ENCODE measurements around the gene TBCEL. TPM values are rescaled to one million over a fixed set of nuclear protein-coding genes. Genes with fewer than 3 reads are reported as not detected.

Gene TBCEL
- total RNA-seq, 6 donors from 2014 or later, result 30.4 to 52.7 (median 31.9) TPM

GRCh38 chr11:121055076-121055475 lies 31.2 kb downstream of the TBCEL start:
- Histone ChIP-seq H3K4me3 (no peak overlapping the region), H3K36me3 (peaks cover 12 to 53% (median 16%) of the 10 kb centered on the region in 4 donors), H3K4me1 (peaks cover 0 to 4% (median 0%) of the 10 kb centered on the region in 4 donors), H3K9me3 (no peaks in the 10 kb centered on the region), H3K27ac (no peak overlapping the region), H3K27me3 (no peaks in the 10 kb centered on the region)
- WGBS, 2 donors, result 89 to 96% methylated on average over 3 of the region's 3 CpGs
- TF ChIP-seq EP300 (IDR thresholded peaks at IDR 0.05), result no peak
- no peak for TF ChIP-seq POLR2A (IDR thresholded peaks at IDR 0.05)
- TF ChIP-seq POLR2AphosphoS5 (IDR thresholded peaks at IDR 0.05), result no peak
- TF ChIP-seq CTCF (IDR thresholded peaks at IDR 0.05), result no peak
- no peak for ATAC-seq (ENCODE audit: low FRiP score in 2 of 2)
- DNase-seq, result no peak

GRCh38 chr11:121057922-121058321 lies 34.0 kb downstream of the TBCEL start:
- TF ChIP-seq CTCF (IDR thresholded peaks at IDR 0.05), result no peak
- TF ChIP-seq POLR2AphosphoS5 (IDR thresholded peaks at IDR 0.05), result no peak
- TF ChIP-seq EP300 (IDR thresholded peaks at IDR 0.05), result no peak
- no peak for TF ChIP-seq POLR2A (IDR thresholded peaks at IDR 0.05)
- H3K36me3 ChIP-seq, result peaks cover 15 to 72% (median 21%) of the 10 kb centered on the region in 4 donors

GRCh38 chr11:121058941-121059340 lies 35.0 kb downstream of the TBCEL start:
- Histone ChIP-seq H3K9me3 (no peaks in the 10 kb centered on the region), H3K27ac (no peak overlapping the region), H3K36me3 (peaks cover 14 to 70% (median 21%) of the 10 kb centered on the region in 4 donors), H3K4me1 (peaks cover 0 to 4% (median 0%) of the 10 kb centered on the region in 4 donors), H3K4me3 (no peak overlapping the region), H3K27me3 (no peaks in the 10 kb centered on the region)
- no peak for DNase-seq
- whole genome bisulfite sequencing, 2 donors, result 87 to 89% methylated on average over 3 of the region's 3 CpGs
- ATAC-seq (ENCODE audit: low FRiP score in 2 of 2), result no peak
- no peak for TF ChIP-seq CTCF (IDR thresholded peaks at IDR 0.05)

More at GRCh38 chr11:121057922-121058321, 34.0 kb downstream of the TBCEL start:
- H3K9me3 ChIP-seq, result no peaks in the 10 kb centered on the region
- H3K4me1 ChIP-seq, result peaks cover 0 to 4% (median 0%) of the 10 kb centered on the region in 4 donors
- ATAC-seq (ENCODE audit: low FRiP score in 2 of 2), result no peak
- H3K27me3 ChIP-seq, result no peaks in the 10 kb centered on the region
- WGBS, 2 donors, result 71 to 79% methylated on average over 4 of the region's 4 CpGs
- DNase-seq, result no peak
- no peak overlapping the region for H3K27ac ChIP-seq
- H3K4me3 ChIP-seq, result no peak overlapping the region

- no peak overlapping the region for H3K27ac ChIP-seq
- no peak overlapping the region for H3K4me3 ChIP-seq
- TF ChIP-seq POLR2AphosphoS5 (IDR thresholded peaks at IDR 0.05) (no peak), CTCF (IDR thresholded peaks at IDR 0.05) (no peak), EP300 (IDR thresholded peaks at IDR 0.05) (no peak), POLR2A (IDR thresholded peaks at IDR 0.05) (no peak)
- ATAC-seq (ENCODE audit: low FRiP score in 2 of 2) (no peak), DNase-seq (no peak)
- H3K4me1 ChIP-seq, result peaks cover 0 to 4% (median 0%) of the 10 kb centered on the region in 4 donors
- WGBS, 2 donors, result 74 to 75% methylated on average over 3 of the region's 3 CpGs
- H3K36me3 ChIP-seq, result peaks cover 9 to 66% (median 19%) of the 10 kb centered on the region in 4 donors
- H3K27me3 ChIP-seq, result no peaks in the 10 kb centered on the region
- no peaks in the 10 kb centered on the region for H3K9me3 ChIP-seq
Measured at GRCh38 chr11:121059605-121060004, 35.7 kb downstream of the TBCEL start.

GRCh38 chr11:121063728-121064127 lies 39.8 kb downstream of the TBCEL start:
- DNase-seq (no peak), ATAC-seq (ENCODE audit: low FRiP score in 2 of 2) (no peak)
- no peaks in the 10 kb centered on the region for H3K9me3 ChIP-seq
- WGBS, 2 donors, result 88 to 91% methylated on average over 2 of the region's 2 CpGs
- H3K36me3 ChIP-seq, result peaks cover 3 to 52% (median 8%) of the 10 kb centered on the region in 4 donors
- TF ChIP-seq POLR2A (IDR thresholded peaks at IDR 0.05) (no peak), CTCF (IDR thresholded peaks at IDR 0.05) (peak in 5 of 6 experiments; percentile 18 to 45 (median 23))
- no peak overlapping the region for H3K4me3 ChIP-seq
- H3K27me3 ChIP-seq, result no peaks in the 10 kb centered on the region
- H3K4me1 ChIP-seq, result peaks cover 0 to 7% (median 5%) of the 10 kb centered on the region in 4 donors
- H3K27ac ChIP-seq, result no peak overlapping the region

All from upper lobe of left lung (tissue), 6 donors.